ENCODE results near the gene ATAD2B.

- TF ChIP-seq CTCF (conservative IDR thresholded peaks at IDR 0.05; ENCODE audit: low read length) (no peak), EZH2phosphoT487 (IDR thresholded peaks at IDR 0.05; ENCODE audit: borderline replicate concordance, low read depth, low read length) (no peak)
Observed at GRCh38 chr2:23826771-23827170, 100.2 kb downstream of the ATAD2B start.

Data from OCI-LY7 (cell line).